Stimulated activated CD4-positive, alpha-beta T cell treated with anti-CD3 and anti-CD28 coated beads, Interleukin-4, amount 100 ng/mL, for 1 hour (primary cell): Measurements from ENCODE around the gene USP13.
"Not testable (repeated sequence)": the region's sequence is repeated elsewhere in the genome, so short reads cannot be mapped to it uniquely, and the experiment has no call there.

Experiments
- DNase-seq: peaks from one replicate; pipeline ENCODE4 v3.0.0-alpha.2; 2020

USP13 gene

DNA sequence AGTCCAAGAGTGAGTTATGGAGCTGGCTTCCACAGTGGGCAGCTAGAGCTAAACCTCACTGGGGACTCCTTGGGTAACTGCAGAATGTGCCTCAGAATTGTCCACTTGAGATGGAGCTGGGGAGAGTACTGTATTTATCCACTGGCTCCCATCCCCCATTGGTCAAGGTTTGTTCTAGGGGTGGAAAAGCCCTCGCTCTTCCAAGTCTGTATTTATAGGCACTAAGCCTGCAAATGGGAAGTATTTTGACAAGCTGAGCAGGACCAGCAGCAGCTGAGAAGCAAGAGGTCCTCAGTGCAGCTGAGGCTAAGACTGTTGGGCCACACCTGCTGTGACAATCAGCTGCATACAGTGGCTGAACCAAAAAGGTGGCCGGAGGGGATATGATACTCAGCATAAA lies 5.8 kb downstream of the USP13 start:
- DNase-seq, result no peak

DNA sequence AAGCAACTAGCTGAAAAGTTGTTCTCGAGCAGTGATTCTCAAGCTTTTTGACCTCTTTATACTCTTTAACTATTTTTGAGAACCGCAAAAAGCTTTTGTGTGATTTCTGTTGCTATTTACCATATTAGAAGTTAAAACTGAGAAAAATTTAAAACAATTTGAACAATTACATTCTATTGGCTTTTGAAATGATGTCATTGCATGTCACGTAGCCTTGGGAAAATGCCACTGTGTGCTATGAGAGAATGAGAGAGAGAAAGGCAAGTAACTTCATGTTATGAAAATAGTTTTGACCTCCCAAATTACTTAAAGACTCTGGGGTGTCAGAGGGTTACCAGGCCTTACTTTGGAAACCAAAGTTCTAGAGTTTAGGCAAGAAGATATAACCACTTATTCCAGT lies 8.0 kb downstream of the USP13 start:
- DNase-seq, result no peak

DNA sequence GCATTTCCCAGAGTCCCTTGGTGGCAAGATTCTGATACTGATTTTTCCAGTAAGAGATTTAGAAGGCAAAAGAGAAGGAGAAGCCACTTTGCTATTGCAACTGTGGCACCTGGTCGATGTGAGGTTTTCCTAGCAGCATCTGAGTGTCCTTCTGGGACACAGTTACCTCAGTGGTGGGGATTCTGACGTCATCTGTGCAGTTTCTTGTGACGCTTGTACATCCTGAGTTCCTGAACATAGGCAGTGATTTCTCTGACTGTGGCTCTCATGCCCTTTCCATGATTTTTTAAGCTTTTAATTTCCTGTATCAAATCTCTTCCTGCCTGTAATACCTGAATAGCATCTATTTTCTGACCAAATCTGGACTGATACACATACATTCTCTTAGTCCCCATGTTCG lies 8.9 kb downstream of the USP13 start:
- no peak for DNase-seq

DNA sequence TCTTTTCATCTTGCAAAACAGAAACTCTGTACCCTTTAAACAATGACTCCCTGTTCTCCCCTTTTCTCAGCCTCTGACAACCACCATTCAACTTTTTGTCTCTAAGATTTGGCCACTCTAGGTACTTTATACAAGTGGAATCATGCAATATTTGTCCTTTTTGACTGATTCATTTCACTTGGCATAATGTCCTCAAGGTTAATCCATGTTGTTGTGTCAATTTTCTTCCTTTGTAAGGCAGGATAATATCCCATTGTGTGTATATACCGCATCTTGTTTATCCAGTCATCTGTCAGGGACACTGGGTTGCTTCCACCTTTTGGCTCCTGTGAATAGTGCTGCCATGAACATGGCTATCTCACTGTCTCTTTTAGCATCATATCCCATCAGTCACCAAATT lies 10.3 kb downstream of the USP13 start:
- no peak for DNase-seq

DNA sequence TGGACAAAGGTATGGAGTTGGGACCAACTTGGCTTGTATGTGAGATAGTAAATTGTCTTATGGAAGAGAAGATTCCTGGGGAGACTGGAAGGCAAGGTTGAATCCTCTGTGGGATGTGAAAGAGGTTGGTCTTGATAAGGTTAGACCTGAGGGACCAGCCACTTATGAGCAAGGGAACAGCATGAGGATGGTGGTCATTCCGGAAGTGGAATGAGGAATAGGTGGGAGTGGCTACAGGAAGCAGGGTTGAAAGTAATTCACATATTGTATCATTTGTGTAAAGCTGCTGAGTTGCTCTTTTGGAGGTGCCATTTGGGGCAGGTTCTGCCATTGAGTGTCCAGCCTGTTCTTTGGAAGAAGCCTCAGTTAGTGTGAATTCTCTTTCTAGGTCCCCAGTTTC lies 13.2 kb downstream of the USP13 start:
- DNase-seq, result no peak

DNA sequence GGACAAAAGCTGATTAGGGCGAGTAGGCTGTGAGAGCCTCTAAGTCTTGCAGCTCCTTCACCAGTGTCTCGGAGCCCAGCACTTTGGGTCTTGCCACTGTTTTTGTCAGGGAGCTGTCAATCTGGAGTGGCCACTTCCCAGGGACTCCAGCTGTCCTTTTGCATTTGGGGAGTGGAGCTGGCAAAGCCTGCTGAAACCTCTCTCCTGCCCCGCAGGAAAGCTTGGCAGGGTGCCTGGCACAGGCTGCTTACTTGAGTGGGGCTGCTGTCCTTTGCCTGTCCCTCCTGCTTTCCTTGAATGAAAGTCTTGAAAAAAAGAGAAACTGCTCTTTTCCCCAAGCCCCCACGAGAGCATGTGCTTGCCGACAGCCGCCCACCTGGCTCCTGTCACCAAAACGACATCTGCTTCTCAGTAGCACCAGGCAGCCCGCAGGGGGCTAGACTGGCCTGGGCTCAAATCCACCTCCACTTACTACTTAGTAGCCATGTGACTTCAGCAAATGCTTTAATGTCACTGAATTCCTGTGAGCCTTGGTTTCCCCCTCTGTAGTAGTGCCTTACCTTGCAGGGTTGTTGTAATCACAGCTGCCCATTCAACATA lies 13.7 kb downstream of the USP13 start:
- no peak for DNase-seq

DNA sequence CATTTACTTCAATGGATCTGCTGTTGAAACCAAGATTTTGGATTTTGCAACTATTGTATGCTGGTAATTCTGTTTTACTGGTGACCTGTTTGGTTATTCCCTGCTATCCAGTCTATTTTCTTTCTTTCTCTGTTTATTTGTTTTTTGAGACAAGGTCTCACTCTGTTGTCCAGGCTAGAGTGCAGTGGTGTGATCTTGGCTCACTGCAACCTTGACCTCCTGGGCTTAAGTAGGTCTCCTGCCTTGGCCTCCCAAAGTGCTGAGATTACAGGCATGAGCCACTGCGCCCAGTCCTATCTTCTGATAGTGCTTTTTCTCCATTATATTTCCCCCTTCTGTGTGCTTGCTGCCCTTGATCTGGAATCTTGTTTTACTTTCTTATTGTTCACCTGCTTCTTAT lies 15.6 kb downstream of the USP13 start:
- no peak for DNase-seq

DNA sequence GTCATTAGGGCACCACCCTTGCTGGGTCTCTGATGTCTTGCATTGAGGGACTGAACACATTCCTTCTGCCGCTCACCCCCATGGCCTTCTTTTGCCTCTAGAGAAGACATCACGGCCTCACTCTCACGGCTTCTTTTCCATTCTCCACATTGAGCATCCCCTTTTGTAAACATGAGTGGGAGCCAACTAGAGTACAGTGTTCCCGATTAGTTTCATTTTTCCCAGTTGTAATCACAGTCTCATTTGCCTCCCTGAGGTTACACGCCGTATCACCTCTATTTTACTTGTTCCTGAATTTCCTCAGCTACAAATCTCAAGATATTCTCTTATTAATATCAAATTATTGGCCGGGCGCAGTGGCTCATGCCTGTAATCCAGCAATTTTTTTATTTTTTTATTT lies 17.5 kb downstream of the USP13 start:
- DNase-seq, result no peak

DNA sequence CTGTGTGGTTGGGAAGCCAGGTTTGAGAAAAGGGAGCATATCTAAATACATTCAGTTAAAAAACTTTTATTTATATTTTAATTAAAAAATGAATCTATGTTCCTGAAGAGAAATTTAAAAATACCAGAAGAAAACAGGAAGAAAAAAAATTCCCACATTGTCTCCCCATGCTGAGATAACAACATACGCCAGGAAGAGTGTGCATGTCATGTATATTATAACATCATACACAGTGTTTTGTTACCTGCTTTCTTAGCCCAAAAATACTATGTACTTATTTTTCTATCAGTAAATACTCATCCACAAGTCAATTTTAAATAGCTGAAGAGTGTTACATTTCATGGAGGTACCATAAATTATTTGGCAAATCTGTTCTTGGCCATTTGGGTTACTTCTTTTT lies 18.5 kb downstream of the USP13 start:
- DNase-seq, result no peak

DNA sequence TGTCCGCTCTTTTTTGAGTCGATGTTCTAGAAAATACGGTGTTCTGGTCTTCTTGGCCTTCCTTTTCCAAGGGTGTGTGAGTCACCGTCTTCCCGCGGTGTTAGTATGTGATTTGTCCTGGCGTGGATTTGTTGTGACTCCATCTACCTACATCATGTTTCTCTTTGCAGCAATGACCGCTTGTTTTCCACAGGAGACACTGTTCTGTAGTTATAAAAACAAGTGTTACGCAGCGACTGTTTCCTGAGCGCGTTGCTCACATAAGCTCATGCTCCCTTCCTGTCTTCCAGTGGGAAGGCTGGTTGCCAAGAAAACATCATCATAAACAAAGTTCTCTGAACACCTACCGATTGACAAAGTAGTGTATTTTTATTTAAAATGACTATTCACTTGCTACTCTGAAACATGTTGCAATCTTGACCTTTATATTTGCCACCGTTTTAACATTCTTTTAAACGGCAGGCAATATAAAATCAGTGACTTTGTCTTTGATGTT lies 19.0 kb downstream of the USP13 start:
- DNase-seq, result no peak

DNA sequence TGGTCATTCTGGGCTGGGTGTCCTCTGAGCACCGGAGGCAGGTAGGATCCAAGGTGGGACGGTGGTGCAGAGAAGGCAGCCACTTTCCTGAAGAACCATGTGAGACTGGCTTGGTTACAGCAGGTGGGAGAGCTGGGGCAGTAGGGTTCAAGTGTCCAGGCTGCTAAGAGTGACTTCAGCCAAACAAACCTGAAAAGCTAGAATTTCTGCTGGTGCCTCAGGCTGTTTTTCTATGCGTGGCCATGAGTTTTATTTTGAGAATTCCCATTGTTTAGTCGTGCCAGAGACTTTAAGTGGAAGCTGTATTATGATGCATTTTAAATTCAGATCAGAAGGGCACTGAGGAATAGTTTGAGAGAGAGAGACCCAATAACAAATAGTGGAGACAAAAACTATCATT lies 20.1 kb downstream of the USP13 start:
- DNase-seq, result no peak

DNA sequence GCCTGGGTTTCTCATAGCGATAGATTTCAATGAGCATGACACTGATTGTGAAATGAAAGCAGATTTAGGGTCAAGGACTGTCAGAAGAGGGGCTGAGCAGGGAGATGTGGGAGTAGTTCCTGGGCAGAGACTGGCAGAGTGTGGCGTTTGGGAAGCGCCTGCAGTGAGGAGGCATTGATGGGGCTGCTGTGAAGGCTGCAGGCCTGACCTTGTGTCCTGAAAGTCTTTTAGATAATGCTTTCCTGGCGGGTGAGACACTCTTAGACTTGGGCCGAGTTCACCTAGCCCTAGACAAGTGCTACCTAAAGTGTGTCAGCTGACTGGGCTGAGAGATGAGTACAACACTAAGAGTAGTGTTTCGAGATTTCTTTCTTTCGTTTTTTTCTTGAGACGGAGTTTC lies 20.7 kb downstream of the USP13 start:
- DNase-seq, result no peak

DNA sequence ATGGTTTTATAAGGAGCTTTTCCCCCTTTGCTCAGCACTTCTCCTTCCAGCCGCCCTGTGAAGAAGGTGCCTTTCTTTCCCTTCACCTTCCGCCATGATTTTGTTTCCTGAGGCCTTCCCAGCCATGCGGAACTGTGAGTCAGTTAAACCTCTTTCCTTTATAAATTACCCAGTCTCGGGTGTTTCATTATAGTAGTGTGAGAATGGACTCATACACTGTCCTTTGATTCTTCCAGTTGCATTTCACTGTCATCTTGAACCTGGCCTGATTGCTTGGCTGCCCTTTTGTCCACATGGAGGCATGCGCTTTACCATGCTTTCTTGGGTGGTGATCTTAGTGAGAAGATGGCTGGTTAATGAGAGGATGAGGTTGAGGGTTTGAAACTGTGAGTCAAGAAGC lies 23.2 kb downstream of the USP13 start:
- DNase-seq, result no peak

DNA sequence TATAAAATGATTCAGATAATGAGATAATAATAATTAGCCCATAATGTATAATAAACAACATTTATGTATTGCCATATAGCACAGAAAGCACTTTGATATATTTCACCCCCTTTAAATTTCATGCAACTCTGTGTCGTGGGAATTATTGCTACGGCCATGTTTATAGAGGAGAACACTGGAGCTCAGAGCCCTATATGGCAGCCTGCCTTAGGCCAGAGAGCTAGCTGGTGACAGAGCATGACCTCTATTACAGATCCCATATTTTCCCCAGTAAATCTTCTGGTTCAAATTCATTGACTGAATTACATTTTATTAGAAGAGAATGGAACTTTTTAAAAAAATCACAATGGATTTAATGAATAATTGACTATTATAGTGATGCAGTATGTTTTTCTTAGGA lies 25.0 kb downstream of the USP13 start:
- DNase-seq, result no peak

DNA sequence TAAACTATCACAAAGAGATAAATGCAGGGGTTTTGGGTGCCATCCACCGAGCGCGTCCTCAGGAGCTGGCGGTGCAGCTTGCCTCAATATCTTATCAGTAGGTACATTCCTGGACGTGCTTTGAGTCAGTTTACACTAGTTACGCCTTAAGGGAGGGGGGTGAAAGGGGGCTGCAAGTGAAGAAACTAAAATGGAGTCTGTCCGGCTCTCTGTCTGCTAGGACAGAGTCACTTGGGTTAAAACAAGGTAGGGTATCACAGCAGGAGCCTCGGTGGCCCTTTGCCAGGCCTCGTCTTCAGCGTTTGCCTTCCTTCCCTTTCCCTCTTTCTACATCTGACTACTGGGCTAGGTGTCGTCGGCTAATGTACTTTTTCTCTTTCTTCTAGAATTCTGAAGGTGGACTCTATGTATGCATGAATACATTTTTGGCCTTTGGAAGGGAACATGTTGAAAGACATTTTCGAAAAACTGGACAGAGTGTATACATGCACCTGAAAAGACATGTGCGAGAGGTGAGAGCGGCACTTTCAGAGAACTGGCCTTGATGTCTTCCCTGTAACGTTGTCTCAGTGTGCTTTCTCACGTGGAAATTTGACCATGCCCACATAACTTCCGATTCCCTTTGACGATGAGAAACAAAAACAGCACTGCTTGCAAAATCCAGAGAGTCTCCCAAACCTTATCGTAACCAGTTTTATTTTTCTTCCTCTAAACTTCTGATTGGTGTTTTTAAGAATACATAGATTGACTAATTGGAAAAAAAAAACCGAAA lies 28.8 kb downstream of the USP13 start:
- no peak for DNase-seq

DNA sequence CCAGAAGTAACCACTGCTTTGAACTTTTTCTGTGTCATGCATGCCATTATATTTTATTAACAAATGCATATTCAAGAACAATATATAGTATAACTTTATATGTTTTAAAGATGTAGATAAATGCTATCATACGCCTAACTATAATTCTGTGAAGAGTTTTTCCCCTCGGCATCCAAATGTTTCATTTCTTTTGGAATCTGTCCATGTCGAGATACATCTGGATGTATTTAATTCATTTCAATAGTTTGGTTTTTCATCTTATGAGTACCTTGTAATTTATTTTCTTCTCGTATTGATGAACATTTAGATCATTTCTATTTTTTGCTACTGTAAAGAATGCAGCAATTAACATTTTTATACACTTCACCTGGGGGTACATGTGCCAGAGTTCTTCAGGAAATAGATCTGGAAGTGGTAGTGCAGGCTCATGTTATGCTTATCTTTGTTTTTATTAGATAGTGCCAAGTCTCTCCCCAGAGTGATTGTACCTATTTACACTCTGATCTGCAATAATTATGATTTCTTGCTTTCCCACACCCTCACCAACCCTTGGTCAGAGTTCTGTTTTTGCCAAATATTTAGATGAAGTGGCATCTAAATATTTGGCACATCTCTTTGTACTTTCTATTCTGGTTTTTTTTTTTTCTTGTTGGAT lies 29.7 kb downstream of the USP13 start:
- no peak for DNase-seq

DNA sequence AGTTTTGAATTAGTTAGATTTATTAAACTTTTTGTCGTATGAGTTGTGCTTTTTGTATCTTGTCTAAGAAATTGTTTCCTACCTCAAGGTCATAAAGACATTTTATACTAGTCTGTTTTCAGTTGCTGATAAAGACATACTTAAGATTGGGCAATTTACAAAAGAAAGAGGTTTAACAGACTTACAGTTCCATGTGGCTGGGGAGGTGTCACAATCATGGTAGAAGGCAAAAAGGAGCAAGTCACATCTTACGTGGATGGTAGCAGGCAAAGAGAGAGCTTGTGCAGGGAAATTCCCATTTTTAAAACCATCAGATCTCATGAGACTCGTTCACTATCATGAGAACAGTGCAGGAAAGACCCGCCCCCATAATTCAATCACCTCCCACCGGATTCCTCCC lies 30.4 kb downstream of the USP13 start:
- not testable (repeated sequence) for DNase-seq

DNA sequence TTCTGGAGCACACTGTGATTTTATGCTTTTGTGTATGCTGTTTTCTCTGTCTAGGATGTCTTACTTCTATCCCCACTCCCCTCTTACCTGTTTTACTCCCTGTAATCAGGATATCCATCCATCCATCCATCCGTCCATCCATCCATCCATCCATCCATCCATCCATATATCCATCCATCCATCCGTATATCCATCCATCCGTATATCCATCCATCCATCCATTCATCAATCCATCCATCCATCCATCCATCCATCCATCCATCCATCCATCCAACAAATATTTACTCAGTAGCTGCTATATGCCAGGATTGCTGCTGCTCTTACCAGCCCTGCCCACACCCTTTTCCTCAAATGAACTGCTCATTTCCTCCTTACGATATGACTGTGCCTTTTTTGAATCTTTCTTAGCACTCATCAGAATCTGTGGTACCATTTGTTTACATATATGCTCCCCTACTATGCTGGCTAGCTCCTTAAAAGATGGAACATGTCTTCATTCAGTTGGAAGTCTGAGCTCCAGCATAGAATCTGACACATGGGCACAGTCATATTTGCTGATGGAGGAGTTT lies 35.2 kb downstream of the USP13 start:
- DNase-seq, result no peak

DNA sequence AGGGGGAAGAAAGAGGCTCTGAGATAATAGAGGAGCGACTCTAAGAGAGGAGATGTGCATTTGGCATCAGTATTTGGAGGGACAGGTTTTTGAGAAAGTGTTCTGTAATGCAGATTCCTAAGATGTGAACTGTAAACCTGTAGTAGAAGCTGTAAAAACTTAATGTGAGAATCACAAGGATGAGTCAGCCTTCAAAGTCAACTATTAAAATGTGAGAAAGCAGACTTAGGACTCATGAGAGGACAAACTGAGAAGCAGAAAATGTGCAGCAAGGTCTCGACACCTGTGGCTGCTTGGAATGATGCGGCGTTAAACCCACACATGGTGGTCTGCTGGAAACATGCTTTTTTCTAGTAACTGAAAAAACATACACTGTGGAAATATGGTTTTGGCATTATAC lies 36.0 kb downstream of the USP13 start:
- DNase-seq, result no peak

DNA sequence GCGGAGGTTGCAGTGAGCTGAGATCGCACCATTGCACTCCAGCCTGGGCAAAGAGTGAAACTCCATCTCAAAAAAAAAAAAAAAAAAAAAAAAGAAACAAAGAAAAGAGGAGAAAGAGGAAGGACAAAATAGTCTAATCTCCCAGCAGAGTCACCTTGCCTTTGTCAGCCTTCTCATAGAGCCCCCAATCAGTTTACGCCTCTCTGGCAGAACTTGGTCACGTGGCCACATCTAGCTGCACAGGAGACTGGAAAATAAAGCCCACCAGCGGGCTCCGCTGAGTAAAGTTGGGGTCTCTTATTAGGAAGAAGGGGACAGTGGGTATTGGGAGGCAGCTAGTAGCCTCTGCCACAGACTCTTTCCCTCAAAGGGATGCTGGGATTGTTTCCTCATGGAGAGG lies 41.9 kb downstream of the USP13 start:
- DNase-seq, result no peak

DNA sequence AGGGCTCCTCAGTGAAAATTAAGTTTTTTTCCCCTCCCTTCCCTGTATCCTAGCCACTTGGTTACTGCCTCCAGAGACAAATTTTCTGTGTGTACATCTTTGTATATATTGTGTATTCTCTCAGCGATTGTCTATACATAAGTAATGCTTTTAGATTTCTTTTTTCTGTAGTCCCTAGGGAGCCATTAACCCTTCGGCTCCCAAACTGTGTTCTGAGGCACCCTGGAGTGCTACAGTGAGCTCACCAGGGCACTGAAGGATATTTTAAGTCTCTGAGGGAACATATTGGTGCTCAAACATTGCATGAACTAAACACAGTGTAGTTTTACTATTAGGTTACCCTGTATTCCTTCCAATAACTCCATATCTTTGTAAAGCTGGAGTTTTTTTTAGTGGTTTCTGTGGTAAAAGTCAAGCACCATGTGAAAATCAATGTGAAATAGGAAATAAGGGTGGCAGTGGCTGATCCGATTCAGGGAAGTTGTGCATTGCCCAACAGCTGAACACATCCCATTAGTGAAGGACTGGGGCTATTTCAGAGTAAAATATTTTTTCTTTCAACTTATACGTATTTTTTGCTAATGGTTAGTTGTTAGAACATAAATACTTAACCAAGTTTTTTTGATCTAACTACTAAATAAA lies 43.0 kb downstream of the USP13 start:
- no peak for DNase-seq

DNA sequence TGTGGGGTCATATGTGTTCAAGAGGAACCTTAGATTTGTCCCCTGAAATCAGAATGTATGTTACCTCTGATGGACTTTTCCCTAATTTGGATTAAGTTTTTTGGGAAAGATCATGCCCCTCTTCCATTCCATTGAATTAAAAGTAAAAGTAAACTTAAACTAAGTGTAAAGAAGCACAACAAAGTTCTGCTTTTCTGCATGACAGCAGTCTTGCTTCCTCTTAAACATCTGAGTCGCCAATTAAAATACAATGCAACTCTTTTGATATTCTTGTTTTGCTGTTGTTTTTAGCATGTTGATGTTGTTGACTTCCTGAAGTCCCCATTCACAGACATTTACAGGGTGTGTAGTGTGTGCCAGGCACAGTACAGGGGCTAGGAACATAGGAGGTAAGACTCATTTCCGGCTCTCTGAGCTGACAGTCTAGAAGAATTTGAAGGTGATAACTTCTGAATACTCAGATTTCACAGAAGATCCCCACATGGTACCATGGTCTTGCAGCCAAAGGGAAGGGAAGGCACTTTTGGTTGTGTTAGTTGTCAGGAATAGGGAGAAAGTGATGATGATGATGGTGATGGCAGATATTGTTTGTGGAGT lies 45.0 kb downstream of the USP13 start:
- DNase-seq, result no peak

DNA sequence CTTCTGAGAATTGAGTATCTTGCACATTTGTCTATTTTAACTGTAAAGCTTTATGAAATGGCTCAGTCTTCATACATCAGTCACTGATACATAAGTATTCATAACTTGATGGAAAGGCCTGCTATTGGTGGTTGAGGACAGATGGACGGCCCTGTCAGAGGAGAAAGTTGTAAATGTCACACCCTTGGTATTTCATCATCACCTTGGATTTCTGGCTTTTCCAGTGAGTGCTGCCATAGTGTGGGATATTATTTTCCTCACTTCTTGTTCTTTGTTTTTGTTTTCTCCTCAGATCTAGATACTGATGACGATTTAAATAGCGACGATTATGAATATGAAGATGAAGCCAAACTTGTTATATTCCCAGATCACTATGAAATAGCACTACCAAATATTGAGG lies 47.9 kb downstream of the USP13 start:
- no peak for DNase-seq
